Right atrium auricular region (tissue), 2 donors: ENCODE results near the gene ALDH1A3. TPM values are rescaled to one million over a fixed set of nuclear protein-coding genes. Genes with fewer than 3 reads are reported as not detected.
A peak's percentile ranks its signal among the peaks of the same experiment; 100 is the strongest.

Experiments
- DNase-seq: peaks from one replicate; pipeline ENCODE4 v3.0.0-alpha.2; 2019; ENCODE audit warnings: low spot score
- H3K27ac ChIP-seq, 2 donors: fragments of 200-600 bp; sonication (generic); 1 replicate in 1 of 2; 2 replicates in 1 of 2; pipeline ENCODE4 v1.5.1; 2016 to 2019
- H3K27me3 ChIP-seq, 2 donors: fragments of 200-600 bp; sonication (generic); one replicate each; pipeline versions ENCODE4 v1.5.1 to v1.6.0; 2017 to 2019
- H3K36me3 ChIP-seq: fragments of 200-600 bp; sonication (generic); one replicate; pipeline ENCODE4 v1.5.1; 2016
- H3K4me1 ChIP-seq, 2 donors: fragments of 200-600 bp; sonication (generic); one replicate each; pipeline versions ENCODE4 v1.5.1 to v1.6.0; 2017 to 2019
- H3K4me3 ChIP-seq, 2 donors: fragments of 200-600 bp; sonication (generic); 1 replicate in 1 of 2; 2 replicates in 1 of 2; pipeline ENCODE4 v1.5.1; 2017 to 2019; ENCODE audit warnings: mild to moderate bottlenecking in 1 of 2, moderate library complexity in 1 of 2
- H3K9me3 ChIP-seq, 2 donors: fragments of 200-600 bp; sonication (generic); one replicate each; pipeline ENCODE4 v1.5.1; 2019
- CTCF ChIP-seq, 2 donors: fragments of 200-600 bp; sonication (generic); IDR thresholded peaks; one replicate each; pipeline ENCODE4 v1.5.1; 2019; ENCODE audit warnings: antibody characterized with exemption in 2 of 2
- total RNA-seq, 2 donors: library from RNA; depleted of rRNA; stranded (reverse); fragments of >200 nt; gene quantifications; one replicate each; pipeline ENCODE4 v1.1.0, GENCODE V29; 2016

ALDH1A3 gene
- total RNA-seq, 2 donors from 2014 or later = 14.7 to 19.7 TPM

- H3K36me3 ChIP-seq = no peaks in the 10 kb centered on the region
- peak overlapping the region in 1 of 2 donors; percentile 24 for H3K4me3 ChIP-seq
- peak overlapping the region; percentile 64 to 72 for H3K27ac ChIP-seq
- H3K9me3 ChIP-seq = no peaks in the 10 kb centered on the region
- no peak for DNase-seq
- H3K4me1 ChIP-seq = peaks cover 0 to 21% of the 10 kb centered on the region in 2 donors
- TF ChIP-seq CTCF (IDR thresholded peaks at IDR 0.05) = no peak
- H3K27me3 ChIP-seq = no peaks in the 10 kb centered on the region
Observed at GRCh38 chr15:100901702-100902435, 22.2 kb downstream of the ALDH1A3 start.

GRCh38 chr15:100902436-100903167, 23.0 kb downstream of the ALDH1A3 start:
- H3K9me3 ChIP-seq = no peaks in the 10 kb centered on the region
- H3K4me1 ChIP-seq = peaks cover 0 to 21% of the 10 kb centered on the region in 2 donors
- peak overlapping the region in 1 of 2 donors; percentile 24 for H3K4me3 ChIP-seq
- no peaks in the 10 kb centered on the region for H3K27me3 ChIP-seq
- H3K36me3 ChIP-seq = no peaks in the 10 kb centered on the region
- DNase-seq = peak; percentile 83
- TF ChIP-seq CTCF (IDR thresholded peaks at IDR 0.05) = no peak
- H3K27ac ChIP-seq = peak overlapping the region; percentile 64 to 72

- no peak overlapping the region for H3K4me3 ChIP-seq
- H3K27ac ChIP-seq = peak overlapping the region in 1 of 2 donors; percentile 64
- H3K9me3 ChIP-seq = no peaks in the 10 kb centered on the region
- no peaks in the 10 kb centered on the region for H3K27me3 ChIP-seq
- peaks cover 0 to 21% of the 10 kb centered on the region in 2 donors for H3K4me1 ChIP-seq
- no peak for DNase-seq
- TF ChIP-seq CTCF (IDR thresholded peaks at IDR 0.05) = no peak
- H3K36me3 ChIP-seq = no peaks in the 10 kb centered on the region
Observed at GRCh38 chr15:100903168-100903554, 23.5 kb downstream of the ALDH1A3 start.

GRCh38 chr15:100905850-100906249, 26.2 kb downstream of the ALDH1A3 start:
- Histone ChIP-seq H3K4me1 (peaks cover 0 to 8% of the 10 kb centered on the region in 2 donors), H3K27ac (no peak overlapping the region), H3K4me3 (no peak overlapping the region), H3K36me3 (no peaks in the 10 kb centered on the region), H3K27me3 (no peaks in the 10 kb centered on the region), H3K9me3 (no peaks in the 10 kb centered on the region)
- DNase-seq = no peak
- TF ChIP-seq CTCF (IDR thresholded peaks at IDR 0.05) = no peak

- Histone ChIP-seq H3K36me3 (no peaks in the 10 kb centered on the region), H3K27me3 (no peaks in the 10 kb centered on the region)
- DNase-seq = no peak
Observed at GRCh38 chr15:100908466-100908865, 28.8 kb downstream of the ALDH1A3 start.

More at GRCh38 chr15:100908466-100908865, 28.8 kb downstream of the ALDH1A3 start:
- Histone ChIP-seq H3K9me3 (peaks cover 0 to 5% of the 10 kb centered on the region in 2 donors), H3K27ac (no peak overlapping the region), H3K4me3 (no peak overlapping the region), H3K4me1 (no peaks in the 10 kb centered on the region)
- no peak for TF ChIP-seq CTCF (IDR thresholded peaks at IDR 0.05)
